GM21723 (cell line): Measurements from ENCODE around the gene OR4Q2.
"Not testable (repeated sequence)": the region's sequence is repeated elsewhere in the genome, so short reads cannot be mapped to it uniquely, and the experiment has no call there.

Source experiments
- ATAC-seq: cut with Tn5 transposase; IDR thresholded peaks from one replicate; pipeline ENCODE4 v1.9.1; 2021; ENCODE audit warnings: mild to moderate bottlenecking, moderate library complexity; ENCODE audit not compliant: unreplicated experiment

The OR4Q2 gene

GRCh38 chr14:20001863-20002262, at the start of gene OR4Q2:
OR4Q2 (plus strand) TSS chr14:20002163.
- no peak for ATAC-seq

GRCh38 chr14:19969735-19970134, 32.2 kb upstream of the OR4Q2 start:
- not testable (repeated sequence) for ATAC-seq

- ATAC-seq = no peak
Measured at GRCh38 chr14:19974844-19975243, 27.1 kb upstream of the OR4Q2 start.

- no peak for ATAC-seq
Measured at GRCh38 chr14:19975291-19975690, 26.7 kb upstream of the OR4Q2 start, which contains the start of gene OR4K15. OR4K15 (plus strand) TSS chr14:19975591; CDS start chr14:19975591, 0 bp downstream.

- ATAC-seq = no peak
Measured at GRCh38 chr14:19993438-19993837, 8.5 kb upstream of the OR4Q2 start.

- ATAC-seq = no peak
Measured at GRCh38 chr14:20002319-20002718, 356 bp downstream of the OR4Q2 start.

- ATAC-seq = no peak
Measured at GRCh38 chr14:20008156-20008555, 6.2 kb downstream of the OR4Q2 start.

GRCh38 chr14:20019257-20019865, 17.4 kb downstream of the OR4Q2 start, which contains the start of gene OR4K14:
OR4K14 (minus strand) TSS chr14:20019307; CDS start chr14:20015193, 4,114 bp downstream.
- no peak for ATAC-seq

- ATAC-seq = no peak
Measured at GRCh38 chr14:20031058-20031457, 29.1 kb downstream of the OR4Q2 start.

- ATAC-seq = no peak
Measured at GRCh38 chr14:20035449-20035848, 33.5 kb downstream of the OR4Q2 start.

GRCh38 chr14:20035938-20036337, 34.0 kb downstream of the OR4Q2 start, which contains the start of gene OR4K13:
OR4K13 (minus strand) TSS chr14:20036038; CDS start chr14:20034758, 1,280 bp downstream.
- no peak for ATAC-seq

- ATAC-seq = no peak
Measured at GRCh38 chr14:20044243-20044642, 42.3 kb downstream of the OR4Q2 start.

- ATAC-seq = no peak
Measured at GRCh38 chr14:20048202-20048601, 46.2 kb downstream of the OR4Q2 start.
